Measurements from ENCODE around the gene ZFHX3.
"Not testable (repeated sequence)": the region's sequence is repeated elsewhere in the genome, so short reads cannot be mapped to it uniquely, and the experiment has no call there.

The ZFHX3 gene

DNA sequence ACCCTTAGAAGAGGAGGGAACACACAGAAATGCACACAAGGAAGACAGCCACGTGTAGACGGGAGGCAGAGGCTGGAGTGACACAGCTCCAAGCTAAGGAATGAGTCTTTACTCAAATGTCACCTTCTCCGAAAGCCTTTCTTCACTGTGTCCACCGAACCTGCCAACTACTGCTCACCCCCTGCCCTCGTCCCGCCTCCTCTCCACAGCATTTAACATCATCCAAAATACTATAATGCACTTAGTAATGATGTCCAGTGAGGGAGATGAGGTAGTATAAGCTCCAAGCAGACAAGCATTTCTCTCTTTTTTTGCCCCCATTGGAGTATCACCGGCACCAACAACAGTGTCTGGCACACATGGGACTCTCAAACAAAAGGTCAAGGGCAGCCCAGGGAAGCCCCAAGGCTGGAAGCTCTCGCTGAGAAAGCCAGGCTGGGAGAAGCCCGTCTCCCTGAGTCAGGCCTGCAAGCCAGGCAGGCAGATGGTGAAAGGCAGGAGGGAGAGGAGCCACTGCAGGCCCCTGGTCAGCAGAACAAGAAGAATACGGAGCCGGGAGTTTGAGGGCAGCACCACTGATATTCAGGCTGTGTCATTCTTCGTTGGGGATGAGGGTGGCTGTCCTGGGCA is 25.9 kb downstream of the ZFHX3 start:
- no peak for DNase-seq

- no peak for DNase-seq
Observed at GRCh38 chr16:73020409-73020884, 27.5 kb downstream of the ZFHX3 start.

DNA sequence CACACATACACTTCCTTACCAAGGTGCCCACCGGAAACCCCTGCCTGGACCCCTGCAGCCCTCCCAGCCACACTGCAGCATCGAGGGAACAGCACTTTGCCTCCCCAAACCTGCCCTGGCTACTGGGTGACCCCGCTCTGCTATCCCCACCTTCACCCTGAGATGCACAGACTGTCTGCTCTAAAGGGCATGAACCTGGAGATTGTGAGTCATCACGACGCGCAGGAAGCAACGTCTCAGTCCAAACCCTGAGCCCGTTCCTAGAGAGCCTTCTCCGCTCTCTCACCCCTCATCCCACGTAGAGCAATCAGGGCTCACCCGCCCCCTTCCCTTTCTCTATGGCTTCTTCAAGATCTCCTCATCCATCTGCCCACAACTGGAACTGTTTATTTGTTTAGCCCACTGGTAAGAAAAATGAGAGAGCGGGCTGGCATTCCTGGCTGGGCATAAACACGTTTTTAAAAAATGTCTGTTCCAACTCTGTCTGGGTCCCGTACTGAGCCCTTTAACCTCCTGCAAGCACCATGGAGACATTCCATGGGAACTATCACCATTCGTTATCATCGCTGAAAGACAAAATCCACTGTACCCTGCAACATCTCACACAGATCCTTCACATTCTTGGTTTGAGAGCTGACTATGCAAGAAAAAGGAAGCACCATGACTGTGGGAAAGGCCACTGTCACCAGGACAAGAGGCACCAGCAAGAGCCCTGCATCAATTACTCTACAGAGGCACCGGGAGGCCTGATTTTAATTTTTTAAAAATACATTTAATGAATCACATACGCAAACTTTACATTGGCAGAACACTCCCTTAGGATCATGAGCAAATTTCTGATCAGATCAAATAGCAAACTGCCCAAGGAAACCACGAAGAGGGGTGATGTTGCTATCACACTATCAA is 28.2 kb downstream of the ZFHX3 start:
- DNase-seq = no peak

DNA sequence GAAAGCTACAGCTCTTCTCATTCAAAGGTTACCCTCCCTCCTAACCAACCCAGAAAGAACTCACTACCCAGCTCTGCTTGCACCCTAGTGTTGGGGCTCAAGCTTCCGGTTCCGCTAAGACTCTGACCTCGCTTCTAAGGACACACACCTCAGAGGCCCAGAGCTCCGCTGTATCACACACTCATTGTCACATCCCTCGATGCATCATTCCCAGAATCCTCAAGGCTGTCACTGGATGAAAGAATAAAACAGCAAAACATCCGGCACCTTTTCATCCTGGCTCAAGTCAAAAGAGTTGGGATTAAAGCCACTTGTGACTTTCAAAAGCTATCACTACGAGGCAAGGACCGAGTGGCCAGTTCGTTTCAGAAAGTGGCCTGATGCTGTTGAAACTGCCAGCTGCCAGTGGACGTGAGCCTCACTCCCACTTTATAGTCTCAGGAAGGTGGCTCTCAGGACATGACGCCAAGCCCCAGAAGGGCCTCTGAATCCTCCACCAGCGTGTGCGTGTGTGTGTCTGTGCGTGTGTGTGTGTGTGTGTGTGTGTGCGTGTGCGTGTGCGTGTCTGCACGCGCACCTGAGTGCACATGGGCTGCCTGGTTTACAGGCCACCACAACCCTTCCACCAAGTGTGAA is 29.0 kb downstream of the ZFHX3 start:
- no peak for DNase-seq

GRCh38 chr16:73017321-73017720 is 30.6 kb downstream of the ZFHX3 start:
- no peak for DNase-seq

DNA sequence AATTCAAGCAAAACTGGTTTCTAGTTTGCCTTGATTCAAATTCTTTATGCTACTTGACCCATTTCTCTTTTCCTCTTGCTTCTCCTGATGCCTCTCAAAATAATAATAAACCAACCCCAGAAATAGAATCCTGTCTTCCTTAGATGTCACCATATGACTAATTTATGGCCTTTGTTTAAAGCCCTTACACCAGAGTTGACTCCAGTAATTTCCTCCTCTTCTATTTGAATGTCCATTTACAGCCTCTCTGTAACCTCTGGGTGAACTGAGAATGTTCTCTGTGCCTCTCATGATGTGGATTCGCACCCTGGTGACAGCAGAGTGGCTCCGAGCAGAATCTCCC is 31.5 kb downstream of the ZFHX3 start:
- DNase-seq = no peak

DNA sequence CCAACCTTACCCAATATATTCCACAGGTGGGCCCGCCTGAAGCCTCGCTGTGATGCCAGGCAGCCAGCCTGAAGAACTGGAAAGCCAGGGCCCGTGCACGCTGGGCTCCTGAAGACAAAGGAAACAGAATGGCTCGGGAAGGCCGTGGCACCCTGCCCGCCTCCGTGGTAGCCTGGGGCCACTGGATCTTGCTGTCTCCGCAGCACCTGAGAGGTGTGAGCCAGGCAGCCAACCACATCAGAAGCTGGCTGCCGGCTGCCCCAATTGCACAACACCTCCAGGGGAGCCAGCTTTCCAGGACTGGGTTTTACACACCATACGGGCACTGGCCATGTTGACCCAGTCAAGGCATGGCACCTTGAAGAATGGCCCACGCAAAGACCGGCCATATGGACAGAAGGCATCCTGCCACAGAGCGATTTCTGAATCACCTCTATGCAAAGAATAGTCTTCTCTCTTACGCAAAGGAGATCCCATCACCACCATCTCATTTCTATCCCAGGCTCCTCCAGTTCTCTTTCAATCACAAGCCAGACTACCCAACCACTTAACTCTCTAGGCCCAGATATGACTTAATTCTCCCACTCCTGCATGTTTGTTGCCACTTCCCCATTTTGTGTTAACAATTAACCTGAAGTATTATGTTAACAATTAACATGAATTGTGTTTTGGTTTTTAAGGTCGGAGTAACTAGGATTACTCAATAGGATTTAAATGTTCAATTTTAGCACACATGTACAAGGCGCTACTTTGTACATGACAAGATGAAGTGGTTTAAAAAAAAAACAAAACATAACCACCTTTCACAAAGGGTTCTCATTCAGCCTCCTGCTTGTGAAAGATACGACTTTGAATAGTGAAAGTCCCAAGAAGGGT is 32.1 kb downstream of the ZFHX3 start:
- DNase-seq = no peak

- DNase-seq = no peak
Observed at GRCh38 chr16:73014768-73015167, 33.2 kb downstream of the ZFHX3 start.

- no peak for DNase-seq
Observed at GRCh38 chr16:73013974-73014373, 34.0 kb downstream of the ZFHX3 start.

- DNase-seq = no peak
Observed at GRCh38 chr16:73012341-73012740, 35.6 kb downstream of the ZFHX3 start.

- no peak for DNase-seq
Observed at GRCh38 chr16:73011926-73012325, 36.0 kb downstream of the ZFHX3 start.

- no peak for DNase-seq
Observed at GRCh38 chr16:73010150-73010676, 37.7 kb downstream of the ZFHX3 start.

DNA sequence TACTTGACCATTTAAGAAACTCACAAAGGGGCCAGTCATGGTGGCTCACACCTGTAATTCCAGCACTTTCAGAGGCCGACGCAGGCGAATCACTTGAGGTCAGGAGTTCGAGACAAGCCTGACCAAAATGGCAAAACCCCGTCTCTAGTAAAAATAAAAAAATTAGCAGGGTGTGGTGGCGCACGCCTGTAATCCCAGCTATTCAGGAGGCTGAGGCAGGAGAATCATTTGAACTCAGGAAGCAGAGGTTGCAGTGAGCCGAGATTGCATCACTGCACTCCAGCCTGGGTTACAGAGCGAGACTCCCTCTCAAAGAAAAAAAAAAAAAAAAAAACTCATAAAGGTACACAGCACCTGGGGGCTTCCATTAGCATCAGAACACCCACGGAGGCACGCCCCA is 38.2 kb downstream of the ZFHX3 start:
- not testable (repeated sequence) for DNase-seq

GRCh38 chr16:73006026-73006425 is 41.9 kb downstream of the ZFHX3 start:
- DNase-seq = no peak

DNA sequence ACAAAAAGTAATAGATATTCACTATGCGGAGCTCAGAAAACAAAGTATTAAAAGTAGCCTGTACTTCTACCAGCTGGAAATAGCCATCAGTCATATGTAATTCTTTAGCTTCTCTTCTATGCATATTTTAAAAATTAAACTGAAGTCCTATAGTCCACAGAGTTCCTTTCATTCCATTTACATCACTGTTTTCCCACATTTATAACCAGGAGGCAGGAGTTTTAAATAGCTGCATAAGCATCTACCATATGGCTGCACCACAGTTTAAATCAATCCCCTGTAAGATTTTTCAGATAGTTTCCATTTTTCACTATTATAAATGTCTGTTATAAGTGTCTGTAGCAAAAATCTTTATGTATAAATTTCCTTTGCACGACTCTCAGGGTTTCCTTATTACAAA is 45.1 kb downstream of the ZFHX3 start:
- DNase-seq = no peak

- DNase-seq = no peak
Observed at GRCh38 chr16:73000907-73001521, 46.9 kb downstream of the ZFHX3 start.

DNA sequence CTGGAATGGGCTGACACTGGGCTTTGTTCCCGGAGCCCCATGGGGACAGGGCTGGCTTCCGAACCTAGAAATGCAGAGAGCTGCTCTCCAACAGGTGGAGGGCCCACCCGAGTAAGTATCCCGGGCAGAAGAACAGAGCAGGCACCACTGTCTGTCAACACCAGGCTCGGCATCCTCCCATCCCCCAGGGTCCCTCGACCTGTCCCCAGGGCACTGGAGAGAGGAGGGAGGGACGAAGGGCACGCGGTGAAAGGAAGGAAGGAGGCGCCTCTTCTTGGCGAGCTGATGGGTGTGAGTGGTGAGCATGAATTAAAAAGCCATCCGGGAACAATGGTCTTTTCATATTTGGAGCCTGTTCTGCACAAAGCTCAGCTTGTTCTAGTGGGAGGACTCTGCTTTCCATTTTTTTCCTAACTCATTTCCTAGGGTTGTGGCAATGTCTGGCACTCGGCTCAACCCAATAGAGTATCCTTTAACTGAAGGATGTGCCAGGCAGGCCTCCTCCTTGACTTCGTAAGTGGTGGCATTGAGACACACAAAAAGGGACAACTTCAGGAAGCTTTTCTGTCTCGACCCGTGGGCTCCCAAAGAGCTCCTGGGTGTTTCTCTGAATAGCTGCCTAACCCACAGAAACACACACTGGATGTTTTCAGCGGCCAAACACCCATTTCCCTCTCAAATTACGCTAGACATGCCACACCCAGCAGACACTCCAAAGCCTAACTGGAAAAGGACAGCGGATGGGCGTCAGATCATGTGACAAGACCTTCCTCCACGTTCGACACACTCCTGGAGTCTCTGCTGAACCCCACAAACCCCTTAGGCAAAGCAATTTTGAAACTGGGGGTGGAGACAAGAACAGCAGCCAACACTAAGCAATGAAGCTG is 47.7 kb downstream of the ZFHX3 start:
- DNase-seq = no peak

DNA sequence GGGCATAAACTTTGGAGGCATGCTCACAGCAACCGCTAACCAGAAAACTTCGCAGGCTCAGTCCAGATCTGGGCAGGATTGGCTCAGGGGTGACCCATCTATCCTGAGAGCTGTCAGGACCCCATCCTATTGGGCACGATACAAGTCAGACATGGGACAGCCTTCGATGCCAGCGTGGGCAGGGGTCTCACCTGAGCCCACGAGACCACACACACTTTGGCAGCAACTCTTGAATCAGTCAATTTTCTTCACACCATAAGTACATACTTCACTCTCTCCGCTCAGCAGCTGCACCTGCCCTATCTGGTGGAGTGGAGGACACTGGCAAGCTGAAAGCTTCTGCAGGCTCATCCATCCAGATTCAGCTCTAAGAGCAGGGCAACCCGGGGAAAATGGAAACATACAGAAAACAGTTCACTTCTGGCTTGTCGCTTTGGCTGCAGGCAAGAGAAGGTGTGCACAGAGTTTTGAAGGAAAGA is 48.3 kb downstream of the ZFHX3 start:
- no peak for DNase-seq

- no peak for DNase-seq
Observed at GRCh38 chr16:72997141-72997542, 50.8 kb downstream of the ZFHX3 start.

DNA sequence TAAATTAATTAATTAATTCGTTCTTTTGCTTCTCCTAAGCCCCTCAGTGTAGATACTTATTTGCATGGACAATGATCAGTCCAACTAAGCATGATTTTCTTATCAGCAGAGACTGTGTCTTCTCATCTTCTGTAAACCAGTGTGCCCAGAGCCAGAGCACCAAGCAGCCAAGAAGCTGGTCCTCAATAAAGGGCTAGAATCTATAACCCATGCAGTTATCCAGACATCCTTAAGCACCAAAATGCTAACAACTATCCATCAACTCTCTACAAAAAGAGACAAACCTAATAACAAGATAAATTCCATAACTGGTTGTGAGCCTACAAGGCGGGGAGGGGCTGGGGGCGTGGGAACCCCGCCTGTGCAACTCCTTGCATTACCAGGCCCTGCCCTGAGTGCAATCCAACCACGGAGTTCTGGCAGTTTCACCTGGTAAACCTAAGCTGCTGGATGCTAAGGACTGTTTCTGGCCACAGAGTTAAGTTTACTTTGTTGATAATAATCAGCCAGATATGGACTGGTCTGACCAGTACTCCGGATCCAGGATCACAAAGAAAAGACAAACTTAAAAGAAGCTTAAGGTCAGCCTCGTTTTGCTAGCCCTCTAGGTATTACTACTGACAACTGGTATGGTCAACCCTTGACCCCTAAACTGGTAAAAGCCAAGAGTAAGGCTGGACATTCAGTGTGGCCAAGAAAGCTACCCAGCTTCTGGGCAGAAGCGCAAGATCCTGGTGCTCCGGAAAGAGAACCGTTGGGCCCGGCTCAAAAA is 51.5 kb downstream of the ZFHX3 start:
- DNase-seq = no peak

Data from NCI-H1417 treated with DMSO at 0.1 percent for 48 hours (cell line).